GM04504 (cell line): Measurements from ENCODE around the gene IGSF21.
"Not testable (repeated sequence)": the region's sequence is repeated elsewhere in the genome, so short reads cannot be mapped to it uniquely, and the experiment has no call there.

Experiments
- DNase-seq: peaks from one replicate; pipeline ENCODE4 v3.0.0-alpha.2; 2012; ENCODE audit warnings: low read depth

IGSF21 gene

DNA sequence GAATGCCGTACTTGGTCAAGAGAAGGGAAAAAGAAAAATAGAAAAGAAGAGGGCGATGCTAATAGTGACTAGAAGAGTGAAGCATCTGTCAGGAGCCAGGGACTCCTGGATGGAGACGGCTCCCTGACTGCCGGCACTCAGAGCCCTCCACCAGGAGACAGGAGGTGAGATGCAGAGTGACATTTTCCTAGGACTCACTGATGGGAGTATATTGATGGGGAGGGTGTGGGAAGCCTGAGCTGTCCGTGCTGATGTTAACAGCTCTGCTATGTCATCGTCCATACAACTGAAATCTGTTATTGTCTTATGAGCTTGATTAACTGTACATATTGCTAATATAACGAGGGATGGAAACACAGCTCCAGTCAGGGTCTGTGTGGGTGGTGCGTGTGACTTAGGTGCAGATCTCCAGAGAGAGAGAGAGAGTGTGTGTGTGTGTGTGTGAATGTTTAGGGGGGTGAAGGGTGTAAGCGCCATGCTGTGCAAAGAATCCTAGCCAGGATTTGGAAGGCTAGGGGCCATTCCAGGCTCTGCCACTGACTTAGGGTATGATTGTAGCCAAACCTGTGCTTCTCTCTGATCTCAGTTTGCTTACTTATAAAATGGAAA is 250.1 kb downstream of the IGSF21 start:
- DNase-seq = no peak

DNA sequence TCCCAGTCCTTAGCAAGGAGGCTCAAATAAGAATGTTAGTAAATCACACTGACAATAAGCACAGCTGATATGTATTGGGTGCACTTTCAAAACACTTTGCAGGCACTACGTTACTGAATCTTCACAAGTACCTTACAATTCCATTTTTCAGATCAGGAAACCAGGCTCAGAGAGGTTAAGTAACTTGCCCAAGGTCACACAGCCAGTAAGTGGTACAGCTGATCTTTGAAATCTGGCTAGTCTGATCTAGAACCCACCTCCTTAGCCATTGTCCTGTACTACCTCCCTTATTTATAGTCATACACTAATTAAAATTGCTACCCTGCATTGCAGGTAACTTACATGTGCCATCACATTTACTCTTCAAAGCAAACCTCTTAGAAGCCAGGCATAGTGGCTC is 251.0 kb downstream of the IGSF21 start:
- DNase-seq = no peak

DNA sequence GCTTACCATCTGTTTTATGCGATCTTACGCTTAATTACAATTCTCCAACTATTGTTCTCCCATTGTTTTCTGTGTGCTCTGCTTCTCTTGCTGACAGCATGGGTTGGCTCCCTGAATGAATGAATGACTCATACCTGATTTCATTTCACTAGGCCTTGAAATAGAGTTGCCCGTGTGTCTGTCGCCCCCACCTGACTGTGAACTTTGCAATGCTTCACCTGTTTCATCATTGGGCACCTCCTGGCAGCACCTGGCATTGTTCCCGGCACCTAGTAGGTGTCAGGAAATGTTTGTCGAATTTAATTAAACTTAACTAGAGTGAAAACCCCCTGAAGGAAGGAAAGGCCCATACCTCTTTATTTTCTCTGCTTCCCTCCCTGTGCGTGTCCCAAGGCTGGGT is 252.7 kb downstream of the IGSF21 start:
- DNase-seq = no peak

DNA sequence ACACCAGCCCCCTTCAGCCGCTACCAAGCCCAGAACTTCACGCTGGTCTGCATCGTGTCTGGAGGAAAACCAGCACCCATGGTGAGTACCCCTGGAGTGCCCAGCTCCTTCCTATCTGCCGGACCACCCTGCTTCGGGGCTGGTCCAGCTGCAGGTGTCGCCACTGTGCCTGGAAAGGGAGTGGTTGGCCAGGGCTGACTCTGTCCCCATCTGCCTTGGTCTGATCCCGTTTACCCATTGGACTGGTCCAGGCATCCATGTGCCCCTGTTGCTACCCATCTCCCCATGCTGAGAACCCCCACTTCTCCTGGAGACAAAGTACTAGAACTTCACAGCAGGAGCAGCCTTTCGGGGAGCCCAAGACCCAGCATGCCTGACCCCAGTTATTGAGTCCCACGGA is 254.6 kb downstream of the IGSF21 start:
- DNase-seq = no peak

DNA sequence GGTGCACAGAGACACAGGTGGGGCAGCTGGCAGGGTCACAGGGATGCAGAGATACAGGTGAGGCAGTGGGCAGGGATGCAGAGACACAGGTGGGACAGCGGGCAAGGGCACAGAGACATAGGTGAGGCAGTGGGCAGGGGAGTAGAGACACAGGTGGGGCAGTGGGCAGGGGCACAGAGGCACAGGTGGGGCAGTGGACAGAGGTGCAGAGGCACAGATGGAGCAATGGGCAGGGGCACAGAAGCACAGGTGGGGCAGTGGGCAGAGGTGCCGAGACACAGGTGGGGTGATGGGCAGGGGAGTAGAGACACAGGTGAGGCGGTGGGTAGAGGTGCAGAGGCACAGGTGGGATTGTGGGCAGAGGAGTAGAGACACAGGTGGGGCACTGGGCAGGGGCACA is 255.8 kb downstream of the IGSF21 start:
- DNase-seq = no peak

DNA sequence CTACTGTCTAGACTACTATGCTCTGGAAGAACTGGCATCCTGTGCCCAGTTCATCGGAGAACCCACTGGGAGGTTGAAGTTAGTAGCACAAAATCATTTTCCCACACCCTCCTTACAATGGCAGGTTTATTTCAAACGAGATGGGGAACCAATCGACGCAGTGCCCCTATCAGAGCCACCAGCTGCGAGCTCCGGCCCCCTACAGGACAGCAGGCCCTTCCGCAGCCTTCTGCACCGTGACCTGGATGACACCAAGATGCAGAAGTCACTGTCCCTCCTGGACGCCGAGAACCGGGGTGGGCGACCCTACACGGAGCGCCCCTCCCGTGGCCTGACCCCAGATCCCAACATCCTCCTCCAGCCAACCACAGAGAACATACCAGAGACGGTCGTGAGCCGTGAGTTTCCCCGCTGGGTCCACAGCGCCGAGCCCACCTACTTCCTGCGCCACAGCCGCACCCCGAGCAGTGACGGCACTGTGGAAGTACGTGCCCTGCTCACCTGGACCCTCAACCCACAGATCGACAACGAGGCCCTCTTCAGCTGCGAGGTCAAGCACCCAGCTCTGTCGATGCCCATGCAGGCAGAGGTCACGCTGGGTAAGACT is 257.6 kb downstream of the IGSF21 start:
- DNase-seq = no peak

DNA sequence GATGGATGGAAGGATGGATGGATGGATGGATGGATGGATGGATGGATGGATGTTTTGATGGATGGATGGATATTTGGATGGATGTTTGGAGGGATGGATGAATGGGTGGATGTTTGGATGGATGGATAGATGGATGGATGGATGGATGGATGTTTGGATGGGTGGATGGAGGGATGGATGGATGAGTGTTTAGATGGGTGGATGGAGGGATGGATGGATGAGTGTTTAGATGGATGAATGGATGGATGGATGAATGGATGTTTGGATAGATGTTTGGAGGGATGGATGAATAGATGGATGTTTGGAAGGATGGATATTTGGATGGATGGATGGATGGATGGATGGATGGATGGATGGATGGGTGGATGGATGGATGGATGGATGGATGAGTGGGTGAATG is 264.9 kb downstream of the IGSF21 start:
- DNase-seq = not testable (repeated sequence)

DNA sequence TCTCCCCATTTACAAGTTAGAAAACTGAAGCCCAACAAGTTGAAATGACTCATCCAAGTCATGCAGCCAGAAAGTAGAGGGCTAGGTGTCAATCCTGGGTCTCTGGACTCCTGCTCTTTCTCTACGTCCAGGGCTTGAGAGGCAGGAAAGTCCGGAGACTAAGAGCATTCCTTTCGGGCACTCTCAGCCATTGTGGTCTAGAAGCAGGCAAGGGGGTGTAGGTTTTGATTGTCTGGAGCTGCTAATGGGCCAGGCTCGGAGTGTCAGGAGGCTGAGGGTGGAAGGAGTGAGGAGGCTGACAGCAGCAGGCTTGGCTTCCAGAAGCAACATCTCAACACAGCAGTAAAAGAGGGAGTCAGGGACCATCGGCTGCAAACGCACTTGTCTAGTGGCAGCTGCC is 265.6 kb downstream of the IGSF21 start:
- no peak for DNase-seq

DNA sequence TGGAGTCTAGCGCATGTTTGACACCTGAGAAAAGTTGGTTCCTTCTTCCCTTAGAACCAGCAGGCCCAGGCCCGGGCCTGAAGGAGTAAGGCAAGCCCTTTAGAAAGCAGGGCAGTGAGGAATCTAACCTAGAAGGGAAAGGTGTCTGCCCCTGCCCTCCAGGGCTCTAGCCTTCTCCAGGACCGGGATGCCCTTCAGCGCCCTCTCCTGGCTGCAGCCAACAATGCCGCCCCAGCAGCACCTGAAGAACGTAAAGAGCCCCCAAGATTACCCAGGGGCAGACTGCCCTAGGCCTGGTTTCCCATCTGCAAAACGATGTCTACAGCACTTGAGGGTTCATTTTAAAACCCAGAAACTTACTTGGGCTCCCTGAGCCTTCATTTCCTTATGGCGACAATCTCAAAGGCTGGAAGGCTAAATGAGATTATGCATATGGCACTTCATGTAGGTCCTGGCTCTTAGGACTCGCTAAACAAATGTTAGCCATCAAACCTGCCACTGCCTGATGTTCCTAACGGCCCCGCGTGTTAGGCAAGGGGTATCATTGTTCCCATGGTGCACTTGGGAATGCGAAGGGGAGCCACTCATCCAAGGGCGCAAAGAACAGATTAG is 266.4 kb downstream of the IGSF21 start:
- DNase-seq = no peak

DNA sequence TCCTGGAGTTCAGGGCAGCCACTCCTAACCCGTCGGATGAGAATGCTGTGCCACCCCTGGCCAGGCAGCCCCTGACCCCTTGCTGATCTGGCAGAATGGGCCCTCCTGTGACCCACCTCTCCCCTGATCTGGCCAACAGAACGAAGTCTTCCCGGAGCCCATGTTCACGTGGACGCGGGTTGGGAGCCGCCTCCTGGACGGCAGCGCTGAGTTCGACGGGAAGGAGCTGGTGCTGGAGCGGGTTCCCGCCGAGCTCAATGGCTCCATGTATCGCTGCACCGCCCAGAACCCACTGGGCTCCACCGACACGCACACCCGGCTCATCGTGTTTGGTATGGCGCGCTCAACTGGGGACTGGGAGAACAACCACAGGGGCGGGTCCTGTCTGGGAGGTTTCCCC is 269.1 kb downstream of the IGSF21 start:
- DNase-seq = no peak

DNA sequence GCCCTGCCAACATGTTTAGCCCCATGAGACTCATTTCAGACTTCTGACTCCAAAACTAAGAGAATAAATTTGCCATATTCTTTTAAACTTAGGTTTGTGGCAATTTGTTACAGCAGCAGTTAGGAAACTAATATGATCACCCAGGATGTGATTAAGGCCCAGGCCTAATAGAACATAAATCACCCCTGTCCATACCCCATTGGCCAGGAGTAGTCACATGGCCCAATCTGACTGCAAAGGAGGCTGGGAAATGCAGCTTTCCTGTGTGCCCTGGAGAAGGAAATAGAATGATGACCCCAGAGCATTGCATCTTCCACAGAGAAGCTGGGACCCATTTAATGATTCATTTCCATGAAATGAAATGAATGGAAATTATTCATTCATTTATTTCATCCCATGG is 272.7 kb downstream of the IGSF21 start:
- DNase-seq = no peak

DNA sequence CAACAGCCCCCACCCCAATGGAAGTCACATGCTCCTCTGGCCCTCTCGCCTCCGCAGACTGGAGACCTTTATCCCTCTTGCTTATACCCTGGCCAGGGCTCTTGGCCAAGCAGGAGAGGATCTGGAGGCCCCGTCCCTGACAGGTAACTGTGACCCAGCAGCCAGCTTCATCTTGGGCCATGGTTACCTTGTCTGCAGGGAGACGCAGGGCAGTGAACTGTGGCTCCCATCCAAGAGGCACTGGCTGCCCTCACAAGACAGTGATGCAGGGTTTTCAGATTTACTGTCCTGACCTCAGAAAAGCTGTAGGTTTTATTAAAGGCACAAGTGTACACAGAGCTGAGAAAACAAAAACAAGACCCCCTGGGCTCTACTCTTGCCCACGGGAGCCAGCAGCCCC is 276.5 kb downstream of the IGSF21 start:
- no peak for DNase-seq

DNA sequence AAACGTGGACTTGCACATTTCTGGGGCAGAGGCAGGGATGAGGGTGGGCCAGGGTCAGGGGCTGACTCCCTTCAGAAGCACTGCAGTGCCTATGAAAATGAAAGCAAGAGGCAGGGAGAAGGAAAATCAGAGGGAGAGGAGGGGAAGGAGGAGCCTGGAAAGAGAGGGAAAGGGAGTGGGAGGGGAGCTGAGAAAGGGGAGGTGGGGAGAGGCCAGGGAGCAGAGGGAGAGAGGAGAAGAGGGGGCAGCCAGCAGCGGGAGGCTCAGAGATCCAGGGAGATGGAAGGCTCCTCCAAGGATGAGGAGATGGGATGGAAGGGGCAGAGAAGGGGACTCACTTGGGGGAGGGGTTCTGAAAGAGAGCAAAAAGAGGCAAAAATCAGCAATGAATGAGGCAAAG is 276.9 kb downstream of the IGSF21 start:
- no peak for DNase-seq

DNA sequence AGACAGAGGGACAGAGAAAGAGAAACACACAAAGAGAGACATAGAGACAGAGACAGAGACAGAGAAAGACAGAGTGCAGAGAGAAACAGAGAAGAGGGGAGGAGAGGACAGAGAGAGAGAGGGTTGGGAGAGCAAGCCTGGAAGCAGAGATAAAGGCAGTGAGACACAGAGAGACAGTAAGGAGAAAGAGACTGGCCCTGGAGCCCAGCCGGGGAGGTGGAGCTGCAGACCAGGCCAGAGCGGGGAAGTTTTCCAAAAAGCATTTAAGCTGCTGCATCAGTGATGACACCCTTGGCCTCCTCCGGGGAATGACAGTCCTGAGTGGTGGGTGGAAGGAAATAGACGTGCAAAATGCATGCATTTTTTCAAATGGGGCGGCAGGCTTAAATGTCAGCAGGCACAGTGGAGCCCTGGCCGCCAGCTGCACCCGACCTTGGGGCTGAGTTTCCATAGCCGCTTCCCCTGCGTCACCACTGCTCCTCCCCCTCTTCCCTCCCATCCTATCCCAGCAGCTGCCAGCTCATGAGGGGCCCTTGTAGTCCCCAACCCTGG is 277.7 kb downstream of the IGSF21 start:
- DNase-seq = no peak

DNA sequence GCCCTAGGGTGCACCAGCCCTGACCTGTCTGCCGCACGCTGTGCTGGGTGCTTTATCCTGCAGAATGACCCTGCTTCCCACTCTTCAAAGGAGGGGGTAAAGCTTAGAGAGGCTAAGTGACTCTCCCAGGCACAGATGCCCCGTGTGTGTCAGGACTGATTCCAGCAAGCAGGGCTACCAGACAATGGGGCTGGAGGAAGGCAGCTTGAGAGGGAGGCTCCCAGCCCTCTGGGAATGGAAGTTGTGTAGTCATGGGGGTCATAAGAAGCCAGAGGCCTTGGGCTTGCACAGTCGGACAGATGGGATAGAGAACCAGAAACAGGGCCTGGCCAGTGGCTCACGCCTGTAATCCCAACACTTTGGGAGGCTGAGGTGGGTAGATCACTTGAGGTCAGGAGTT is 279.0 kb downstream of the IGSF21 start:
- DNase-seq = no peak

DNA sequence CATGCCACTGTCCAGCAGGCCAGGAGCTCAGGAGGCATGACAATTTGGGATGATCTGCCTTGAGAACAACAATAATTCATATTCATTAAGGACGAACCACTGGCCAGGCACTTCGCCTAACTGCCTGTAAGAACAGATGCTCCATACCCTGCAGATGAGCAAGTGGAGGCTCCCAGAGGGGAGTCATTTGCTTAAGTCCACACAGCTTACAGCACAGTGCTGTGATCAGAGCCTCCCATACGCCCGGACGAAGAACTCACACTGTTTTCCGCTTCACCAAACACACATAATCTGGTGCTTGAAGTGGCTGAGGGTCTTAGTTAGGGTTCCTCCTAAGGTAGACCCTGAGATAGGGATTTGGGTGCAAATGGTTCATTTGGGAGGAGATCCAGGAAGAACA is 279.7 kb downstream of the IGSF21 start:
- DNase-seq = no peak

DNA sequence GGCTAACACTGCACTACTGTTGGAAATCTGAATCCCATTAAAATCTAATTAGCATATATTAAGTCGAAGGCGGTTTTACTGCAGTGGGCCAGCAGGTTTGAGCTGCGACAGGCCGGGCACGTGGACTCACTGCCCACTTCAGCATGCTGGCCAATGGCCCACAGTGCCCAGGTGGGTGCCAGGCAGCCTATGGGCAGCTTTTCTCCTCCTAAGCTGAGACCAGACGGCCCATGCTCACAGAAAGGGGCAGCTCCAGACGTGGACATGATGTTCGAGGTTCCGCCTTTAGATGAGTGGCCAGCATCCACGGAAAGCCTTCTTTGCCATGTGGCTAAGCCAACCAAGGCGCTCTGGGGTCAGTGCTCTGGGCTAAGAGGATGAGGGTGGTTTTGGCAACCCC is 283.4 kb downstream of the IGSF21 start:
- DNase-seq = no peak

DNA sequence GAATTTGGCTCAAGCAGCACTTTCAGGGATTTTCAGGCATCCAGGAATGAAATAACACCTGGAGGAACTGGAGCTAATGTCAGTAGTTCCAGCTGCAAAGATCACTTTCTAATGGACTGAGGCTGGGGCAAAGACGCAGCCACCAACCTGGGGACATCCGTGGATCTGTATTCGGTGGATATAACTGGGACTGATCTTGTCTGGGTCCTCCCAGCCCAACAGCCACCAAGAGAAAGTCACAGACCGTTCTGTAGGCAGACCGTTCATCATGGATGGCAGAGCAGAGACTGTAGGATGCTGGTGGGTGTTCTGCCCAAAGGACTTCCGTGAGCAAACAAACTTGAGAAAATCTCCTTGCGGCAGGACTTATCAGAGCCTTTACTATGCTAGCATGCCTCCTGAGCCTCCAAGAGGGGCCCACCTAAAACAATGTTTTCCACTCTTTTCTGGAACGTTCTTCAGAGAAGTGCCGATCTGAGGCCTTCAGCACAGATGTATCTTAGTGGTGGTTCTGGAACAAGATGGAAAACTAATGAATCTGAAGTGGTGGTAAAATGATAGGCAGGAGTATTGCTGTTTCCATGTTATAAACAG is 287.1 kb downstream of the IGSF21 start:
- DNase-seq = no peak

DNA sequence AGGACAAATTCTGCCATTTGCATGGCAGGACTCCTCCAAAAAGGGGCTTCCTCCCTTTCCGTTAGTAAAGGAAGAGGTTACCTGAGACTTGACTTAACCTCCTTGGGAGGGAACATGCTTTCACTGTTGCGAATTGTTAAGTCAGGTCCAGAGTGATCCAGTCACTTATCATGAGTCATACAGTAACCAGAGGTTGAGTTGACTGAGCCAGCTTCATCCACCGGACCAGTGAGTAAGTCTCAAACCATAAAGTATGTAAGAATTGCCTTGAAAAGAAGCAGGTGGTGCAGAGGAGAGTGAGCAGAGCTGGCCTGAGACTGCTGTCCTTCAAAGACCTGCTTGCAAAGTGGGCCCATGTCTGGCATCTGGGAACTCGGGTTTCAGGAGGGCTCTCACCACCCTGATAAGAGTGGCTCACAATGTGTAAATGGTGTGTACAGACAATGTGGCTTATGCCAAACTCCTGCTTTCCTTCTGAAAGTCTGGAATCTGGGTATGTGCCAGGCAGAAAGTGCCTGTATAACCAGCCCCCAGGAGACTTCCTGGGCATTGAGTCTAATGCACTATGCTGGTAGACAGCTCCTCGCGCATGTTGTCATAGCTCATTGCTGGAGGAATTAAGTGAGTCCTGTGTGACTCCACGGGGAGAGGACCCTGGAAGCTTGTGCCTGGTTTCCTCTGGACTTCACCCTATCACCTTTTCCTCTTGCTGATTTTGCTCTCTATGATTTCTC is 288.8 kb downstream of the IGSF21 start:
- no peak for DNase-seq

DNA sequence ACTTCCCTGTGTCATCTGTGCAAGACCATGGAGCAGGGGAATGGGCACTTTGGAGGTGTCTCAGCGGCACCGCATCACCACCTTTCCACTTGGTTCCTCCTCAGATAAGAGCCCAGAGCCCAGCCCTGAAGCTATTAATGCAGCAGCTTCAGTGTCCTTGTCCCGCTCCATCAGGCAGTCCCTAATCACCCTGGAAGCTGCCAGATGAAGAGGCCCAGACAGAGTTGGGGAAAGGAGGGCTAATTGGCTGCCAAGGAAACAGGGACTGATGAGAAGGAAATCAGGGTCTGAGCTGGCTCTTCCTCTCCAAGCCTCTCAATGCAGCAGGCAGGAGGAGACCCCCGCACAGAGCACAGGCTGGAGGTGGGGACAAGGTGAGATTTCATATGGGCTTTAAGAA is 290.0 kb downstream of the IGSF21 start:
- no peak for DNase-seq

DNA sequence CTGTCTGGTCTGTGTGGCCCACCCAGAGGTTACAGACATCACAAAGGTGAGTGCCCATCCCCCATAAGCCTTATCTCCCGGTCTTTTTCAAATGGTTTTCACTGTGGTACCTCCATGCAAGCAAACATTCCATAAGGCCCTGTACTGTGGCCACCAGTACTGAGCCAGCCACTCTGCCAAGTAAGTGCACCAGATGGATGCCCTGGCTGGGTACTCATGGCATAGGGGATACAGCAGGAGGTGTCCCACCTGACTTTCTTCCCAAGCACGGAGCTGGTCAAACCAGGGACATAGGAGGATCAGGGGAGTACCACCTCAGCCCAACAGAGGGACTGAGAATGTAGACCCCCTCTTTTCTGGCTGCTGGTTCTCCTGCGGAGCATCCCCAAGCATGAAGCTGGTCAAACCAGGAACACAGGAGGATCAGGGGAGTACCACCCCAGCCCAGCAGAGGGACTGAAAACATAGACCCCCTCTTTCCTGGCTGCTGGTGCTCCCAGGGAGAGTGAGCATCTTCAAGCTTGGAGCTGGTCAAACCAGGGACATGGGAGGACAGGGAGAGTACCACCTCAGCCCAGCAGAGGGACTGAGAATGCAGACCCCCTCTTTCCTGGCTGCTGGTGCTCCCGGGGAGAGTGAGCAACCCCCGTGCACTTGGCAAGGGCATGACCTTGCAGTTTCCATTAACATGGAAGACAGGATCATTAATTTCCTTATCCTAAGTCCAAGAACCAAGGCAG is 291.4 kb downstream of the IGSF21 start:
- DNase-seq = no peak
